Heart left ventricle (tissue), 16 donors: Measurements from ENCODE around the gene LRRC58. TPM values are rescaled to one million over a fixed set of nuclear protein-coding genes. Genes with fewer than 3 reads are reported as not detected.
"Not testable (repeated sequence)": the region's sequence is repeated elsewhere in the genome, so short reads cannot be mapped to it uniquely, and the experiment has no call there.

Source experiments
- ATAC-seq, 4 donors: fragments of 200-7000 bp; cut with Tn5 transposase; one replicate each; pipeline ENCODE4 v1.9.1; 2020 to 2022; ENCODE audit warnings: moderate library complexity in 4 of 4, mild to moderate bottlenecking in 3 of 4, moderate number of reproducible peaks in 1 of 4
- DNase-seq, 5 donors: peaks; one replicate each; pipeline ENCODE4 v3.0.0-alpha.2; 2020
- H3K27ac ChIP-seq, 12 donors: fragments of 200-600 bp; sonication (generic) in 4 of 12; one replicate each; pipeline versions ENCODE4 v1.5.0 to v1.8.0; 2016 to 2022; ENCODE audit warnings: mild to moderate bottlenecking in 2 of 12
- H3K27me3 ChIP-seq, 9 donors: fragments of 200-600 bp; sonication (generic) in 2 of 9; one replicate each; pipeline versions ENCODE4 v1.5.1 to v1.8.0; 2016 to 2022; ENCODE audit warnings: mild to moderate bottlenecking in 3 of 9
- H3K36me3 ChIP-seq, 9 donors: fragments of 200-600 bp; sonication (generic) in 2 of 9; one replicate each; pipeline versions ENCODE4 v1.5.0 to v1.8.0; 2018 to 2022; ENCODE audit warnings: mild to moderate bottlenecking in 2 of 9
- H3K4me1 ChIP-seq, 12 donors: fragments of 200-600 bp; sonication (generic) in 4 of 12; one replicate each; pipeline versions ENCODE4 v1.5.0 to v1.8.0; 2016 to 2022; ENCODE audit warnings: mild to moderate bottlenecking in 3 of 12
- H3K4me3 ChIP-seq, 12 donors: fragments of 200-600 bp; sonication (generic) in 4 of 12; one replicate each; pipeline versions ENCODE4 v1.5.0 to v1.8.0; 2017 to 2022; ENCODE audit warnings: mild to moderate bottlenecking in 9 of 12, moderate library complexity in 4 of 12
- H3K9me3 ChIP-seq, 12 donors: fragments of 200-600 bp; sonication (generic) in 4 of 12; one replicate each; pipeline versions ENCODE4 v1.5.0 to v1.8.0; 2016 to 2022; ENCODE audit warnings: mild to moderate bottlenecking in 1 of 12
- CTCF ChIP-seq, 12 donors: fragments of 200-600 bp; sonication (generic) in 4 of 12; IDR thresholded peaks; one replicate each; pipeline versions ENCODE4 v1.5.0 to v1.8.0; 2018 to 2022; ENCODE audit warnings: antibody characterized with exemption in 12 of 12, mild to moderate bottlenecking in 5 of 12
- POLR2A ChIP-seq, 2 donors: fragments of 450-650 bp; IDR thresholded peaks; one replicate each; pipeline ENCODE4 v1.6.1; 2017; ENCODE audit warnings: antibody characterized with exemption in 2 of 2, mild to moderate bottlenecking in 2 of 2, moderate library complexity in 2 of 2
- WGBS, 4 donors: extraction: QIAGEN DNeasy Blood & Tissue Kit in 2 of 4; methylation state at CpG; one replicate each; pipeline versions ENCODE4 v1.1.5 to v1.1.7; 2013 to 2018; 5-methylcytosine and 5-hydroxymethylcytosine counted together
- intact Hi-C, 10 donors: fragments of 100-400 bp; cut with DNase I; formaldehyde crosslinking; loops; one replicate each; pipeline versions ENCODE4 v1.11.1 to v1.14.2; 2022
- polyA plus RNA-seq, 2 donors: library from polyadenylated mRNA; stranded (reverse); fragments of 200-250 nt; gene quantifications; one replicate each; pipeline ENCODE4 v1.2.3, GENCODE V29; 2013
- total RNA-seq, 9 donors: library from RNA; depleted of rRNA in 2 of 9; stranded (reverse); fragments of >200 nt in 2 of 9; fragmentation: NEBNext Ultra II Directional in 3 of 9; extraction: Animal tissue kit (Norgen Biotek cat#: 25700) in 3 of 9; gene quantifications; one replicate each; pipeline versions ENCODE4 v1.1.0 to v1.2.4, GENCODE V29; 2016 to 2023
- donor health status: ischemic (EF 13 %, LVEDD 7.1; RV severe dilation, severe dysfunction).
- donor health status: healthy with polysubstance abuse.
- donor health status: DM: no; HTN: yes; CAD: no.
- donor health status: DM: no; HTN: no; CAD: no.
- donor health status: ischemic (EF 25% LVEDD 6.9; RV normal size, moderate dysfunction).
- donor health status: ischemic (EF 25% LVEDD 5.7; RV mildly dilated, moderate dysfunction).
- donor health status: healthy.
- donor health status: DM: yes; HTN: yes; CAD: no.
- donor health status: ischemic (EF 35%, LVEDD 5.7; RV mildly dilated, moderate dysfunction).
- donor health status: nonischemic (EF 11% LVEDD 7.7; RV severe dilation, severe dysfunction).
- donor health status: DM: yes; HTN: yes; CAD: no.
- donor health status: PGD.
- donor health status: ischemic (EF 29% LVEDD 5.4; RV normal size, mild dysfunction).
- donor health status: nonischemic (EF 23%, LVEDD 6.1; RV moderate dilation, normal function).

Gene LRRC58
- total and polyA plus RNA-seq, 11 donors = 2.3 to 17.9 (median 9.1) TPM

- TF ChIP-seq POLR2A (IDR thresholded peaks at IDR 0.05) = no peak
- no peak for TF ChIP-seq CTCF (IDR thresholded peaks at IDR 0.05)
- peaks cover 0 to 4% (median 0%) of the 10 kb centered on the region in 12 donors for H3K9me3 ChIP-seq
- peaks cover 0 to 82% (median 67%) of the 10 kb centered on the region in 9 donors for H3K36me3 ChIP-seq
- H3K27ac ChIP-seq = no peak overlapping the region
- H3K4me3 ChIP-seq = no peak overlapping the region
- 93 to 95% (median 94%) methylated on average over 8 of the region's 8 CpGs for WGBS, 4 donors
- H3K27me3 ChIP-seq = no peaks in the 10 kb centered on the region
- DNase-seq = no peak
- intact Hi-C loops = no loop called here
- ATAC-seq = no peak
- peaks cover 0 to 2% (median 0%) of the 10 kb centered on the region in 12 donors for H3K4me1 ChIP-seq
Observed at GRCh38 chr3:120332646-120333045, 16.5 kb downstream of the LRRC58 start.

- WGBS, 4 donors = 98 to 100% (median 98%) methylated on average over 2 of the region's 2 CpGs
- no peak for TF ChIP-seq POLR2A (IDR thresholded peaks at IDR 0.05)
- TF ChIP-seq CTCF (IDR thresholded peaks at IDR 0.05) = no peak
- intact Hi-C loops = no loop called here
- ATAC-seq (no peak), DNase-seq (no peak)
- H3K27me3 ChIP-seq = no peaks in the 10 kb centered on the region
- H3K9me3 ChIP-seq = no peaks in the 10 kb centered on the region
- H3K27ac ChIP-seq = no peak overlapping the region
- H3K4me3 ChIP-seq = no peak overlapping the region
- no peaks in the 10 kb centered on the region for H3K4me1 ChIP-seq
- peaks cover 0 to 84% (median 70%) of the 10 kb centered on the region in 9 donors for H3K36me3 ChIP-seq
Observed at GRCh38 chr3:120331076-120331475, 18.1 kb downstream of the LRRC58 start.

DNA sequence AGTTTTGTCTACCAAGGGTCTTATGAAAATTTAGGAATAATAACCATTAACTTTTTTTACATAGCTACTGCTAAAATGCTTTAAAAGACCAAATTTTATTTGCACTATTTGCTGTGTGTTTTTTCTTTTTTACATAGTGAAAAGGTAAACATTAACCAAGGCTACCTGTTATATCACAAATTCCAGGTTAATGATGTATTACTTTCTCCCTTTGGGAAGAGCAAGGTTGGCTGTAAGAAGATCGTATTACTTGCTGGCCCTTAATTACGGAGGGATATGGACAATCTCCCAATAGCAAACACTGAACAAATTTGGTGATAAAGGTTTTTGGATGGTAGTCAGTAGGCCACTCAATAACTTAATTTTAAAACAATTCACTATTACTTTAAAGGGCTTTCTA is 22.4 kb downstream of the LRRC58 start:
- no peak overlapping the region for H3K4me3 ChIP-seq
- H3K36me3 ChIP-seq = peaks cover 0 to 71% (median 42%) of the 10 kb centered on the region in 9 donors
- H3K27me3 ChIP-seq = no peaks in the 10 kb centered on the region
- no peak overlapping the region for H3K27ac ChIP-seq
- intact Hi-C loops = no loop called here
- WGBS, 4 donors = 94 to 99% (median 97%) methylated on average over 2 of the region's 2 CpGs
- TF ChIP-seq POLR2A (IDR thresholded peaks at IDR 0.05) (no peak), CTCF (IDR thresholded peaks at IDR 0.05) (no peak)
- no peaks in the 10 kb centered on the region for H3K4me1 ChIP-seq
- ATAC-seq (no peak), DNase-seq (no peak)
- H3K9me3 ChIP-seq = no peaks in the 10 kb centered on the region

- H3K27ac ChIP-seq = no peak overlapping the region
- H3K36me3 ChIP-seq = peaks cover 0 to 45% (median 18%) of the 10 kb centered on the region in 9 donors
- H3K4me1 ChIP-seq = no peaks in the 10 kb centered on the region
- WGBS, 4 donors = 48 to 67% (median 54%) methylated on average over 1 of the region's 1 CpG
- TF ChIP-seq CTCF (IDR thresholded peaks at IDR 0.05) (no peak), POLR2A (IDR thresholded peaks at IDR 0.05) (no peak)
- H3K27me3 ChIP-seq = no peaks in the 10 kb centered on the region
- no peak for ATAC-seq
- no peak for DNase-seq
- no peak overlapping the region for H3K4me3 ChIP-seq
- intact Hi-C loops = no loop called here
- peaks cover 0 to 3% (median 0%) of the 10 kb centered on the region in 12 donors for H3K9me3 ChIP-seq
Observed at GRCh38 chr3:120324190-120324589, 25.0 kb downstream of the LRRC58 start.

- H3K9me3 ChIP-seq, ATAC-seq, H3K4me3 ChIP-seq, H3K27ac ChIP-seq, DNase-seq, intact Hi-C loops, H3K27me3 ChIP-seq, H3K4me1 ChIP-seq: not testable (repeated sequence)
- H3K36me3 ChIP-seq = peaks cover 0 to 41% (median 15%) of the 10 kb centered on the region in 9 donors
- WGBS, 4 donors = 76 to 81% (median 79%) methylated on average over 4 of the region's 4 CpGs
Observed at GRCh38 chr3:120323761-120324160, 25.4 kb downstream of the LRRC58 start.
